Measurements from ENCODE around the gene CDKAL1. TPM values are rescaled to one million over a fixed set of nuclear protein-coding genes. Genes with fewer than 3 reads are reported as not detected.

Gene CDKAL1
- total and polyA plus RNA-seq, 2 of the 8 experiments (the other 6 are each of a cell fraction or from before 2014, with no cell fraction given): 8.4 to 24.6 TPM

GRCh38 chr6:21074484-21074883 is 540.2 kb downstream of the CDKAL1 start:
- Histone ChIP-seq H3K18ac (ENCODE audit: extremely low read depth, low read length) (no peak overlapping the region), H3K79me1 (ENCODE audit: low read depth, low read length) (no peaks in the 10 kb centered on the region), H3K27me3 (replicated peaks in 1 of 4; ENCODE audit: control insufficient read depth in 3 of 4, extremely low read depth in 1 of 4, insufficient read depth in 3 of 4, low read length in 3 of 4) (no peaks in the 10 kb centered on the region), H2BK20ac (ENCODE audit: low read length) (no peak overlapping the region), H3K23me2 (ENCODE audit: low read depth, low read length) (no peaks in the 10 kb centered on the region), H3K36me3 (ENCODE audit: control insufficient read depth in 2 of 4, insufficient read depth in 4 of 4, low read length in 3 of 4) (no peaks in the 10 kb centered on the region; a peak in 1 of 8 replicates), H2AFZ (ENCODE audit: low read length) (no peak overlapping the region), H3K4ac (replicated peaks; ENCODE audit: insufficient read length, low read depth, low read length) (no peak overlapping the region), H3K9ac (replicated peaks in 1 of 4; ENCODE audit: extremely low read depth in 1 of 4, low read depth in 3 of 4, low read length in 3 of 4) (no peak overlapping the region), H4K20me1 (replicated peaks in 1 of 2; ENCODE audit: control insufficient read depth in 1 of 2, insufficient read depth in 2 of 2, low read length in 2 of 2) (no peaks in the 10 kb centered on the region), H2AK5ac (ENCODE audit: low read depth, low read length) (no peak overlapping the region), H2BK12ac (ENCODE audit: low read depth, low read length) (no peak overlapping the region), H3K27ac (ENCODE audit: low read depth, low read length) (no peak overlapping the region), H3K9me3 (ENCODE audit: insufficient read depth in 2 of 2, low read depth in 1 of 2, low read length in 1 of 2) (no peaks in the 10 kb centered on the region; a peak in 1 of 4 replicates), H4K91ac (replicated peaks; ENCODE audit: insufficient read length, low read length) (no peak overlapping the region), H2BK15ac (ENCODE audit: low read length) (no peak overlapping the region), H2BK120ac (replicated peaks; ENCODE audit: low read depth, low read length) (no peak overlapping the region), H3K14ac (ENCODE audit: insufficient read length) (no peak overlapping the region), H3K4me3 (ENCODE audit: extremely low read depth in 1 of 4, insufficient read depth in 2 of 4, low read depth in 3 of 4, low read length in 4 of 4) (no peak overlapping the region), H3K4me2 (ENCODE audit: insufficient read depth in 1 of 2, low read depth in 2 of 2, low read length in 2 of 2) (no peak overlapping the region), H3K56ac (replicated peaks; ENCODE audit: insufficient read length, low read depth, low read length) (no peak overlapping the region), H3K79me2 (ENCODE audit: control insufficient read depth in 1 of 2, insufficient read depth in 2 of 2, low read length in 2 of 2) (no peaks in the 10 kb centered on the region), H4K8ac (ENCODE audit: extremely low read depth, insufficient read depth, low read length) (no peak overlapping the region), H4K5ac (ENCODE audit: insufficient read length, low read depth, low read length) (no peak overlapping the region), H2BK5ac (ENCODE audit: low read depth, low read length) (no peak overlapping the region), H3K4me1 (replicated peaks in 1 of 4; ENCODE audit: control insufficient read depth in 3 of 4, insufficient read depth in 4 of 4, low read length in 3 of 4) (peaks cover 0 to 5% (median 2%) of the 10 kb centered on the region in 4 experiments; a peak in 4 of 7 replicates), H3K23ac (ENCODE audit: insufficient read length) (no peak overlapping the region)
- 79% methylated on average over 1 of the region's 1 CpG; no CpG with 5 or more reads in 1 of the 2 experiments for WGBS, 2 experiments (ENCODE audit: extremely low coverage in 1 of 2, insufficient coverage in 1 of 2, insufficient read length in 1 of 2, insufficient replicate concordance in 2 of 2, low coverage in 1 of 2, low lambda C conversion rate in 2 of 2, missing lambda C conversion rate in 1 of 2)
- ChIA-PET POLR2A (ENCODE audit: partially characterized antibody) (no interaction called here), CTCF (ENCODE audit: partially characterized antibody) (no interaction called here)
- FAIRE-seq (no peak), DNase-seq (ENCODE audit: low read depth in 1 of 2, low spot score in 2 of 2) (no peak)
- TF ChIP-seq POLR2AphosphoS5 (IDR thresholded peaks at IDR 0.05; ENCODE audit: low read depth, low read length) (no peak), SP2 (IDR thresholded peaks at IDR 0.05; ENCODE audit: low read length) (no peak), CBX8 (IDR thresholded peaks at IDR 0.05; ENCODE audit: borderline replicate concordance, low read depth, low read length) (no peak), HDAC2 (IDR thresholded peaks at IDR 0.05; ENCODE audit: borderline replicate concordance in 1 of 2, low read depth in 2 of 2, low read length in 2 of 2) (no peak), SP1 (IDR thresholded peaks at IDR 0.05; ENCODE audit: low read depth, low read length) (no peak), RFX5 (IDR thresholded peaks at IDR 0.05; ENCODE audit: borderline replicate concordance, low read depth, low read length) (no peak), GABPA (IDR thresholded peaks at IDR 0.05; ENCODE audit: borderline replicate concordance, insufficient read depth, low read length) (no peak), KDM5A (IDR thresholded peaks at IDR 0.05; ENCODE audit: low read length) (no peak), SUZ12 (IDR thresholded peaks at IDR 0.05; ENCODE audit: low read length) (no peak), YY1 (IDR thresholded peaks at IDR 0.05; ENCODE audit: low read depth, low read length) (no peak), POLR2A (IDR thresholded peaks at IDR 0.05; ENCODE audit: control extremely low read depth in 1 of 2, low read depth in 2 of 2, low read length in 2 of 2) (no peak)

Data from H1 (cell line).